DND-41 (cell line): ENCODE results near the gene WDR4.

Experiments used
- ATAC-seq: fragments of 200-7000 bp; cut with Tn5 transposase; 3 replicates; pipeline ENCODE4 v1.9.1; 2021; ENCODE audit warnings: low read depth; ENCODE audit not compliant: insufficient read depth
- DNase-seq: peaks from one replicate; pipeline ENCODE4 v3.0.0-alpha.2; 2020
- H2AFZ ChIP-seq: 2 replicates; pipeline ENCODE4 v1.6.0; 2012; ENCODE audit warnings: low read depth, low read length
- H3K27ac ChIP-seq: 2 replicates; pipeline ENCODE4 v1.5.1; 2012; ENCODE audit warnings: low read length, inconsistent platforms
- H3K27me3 ChIP-seq: fragments of 200-600 bp; sonication (generic); 2 replicates; pipeline ENCODE4 v1.6.0; 2012; ENCODE audit warnings: low read length, mild to moderate bottlenecking, inconsistent platforms; ENCODE audit not compliant: insufficient read depth, poor library complexity
- H3K36me3 ChIP-seq: 2 replicates; pipeline ENCODE4 v1.5.1; 2012; ENCODE audit warnings: low read length, inconsistent platforms; ENCODE audit not compliant: insufficient read depth
- H3K4me1 ChIP-seq: 2 replicates; pipeline ENCODE4 v1.5.1; 2012; ENCODE audit warnings: mild to moderate bottlenecking, low read length; ENCODE audit not compliant: insufficient read depth
- H3K4me2 ChIP-seq: 2 replicates; pipeline ENCODE4 v1.6.0; 2012; ENCODE audit warnings: mild to moderate bottlenecking, moderate library complexity, low read length, inconsistent platforms; ENCODE audit not compliant: insufficient read depth
- H3K4me3 ChIP-seq, 2 experiments: fragments of 200-600 bp in 1 of 2; shearing (Covaris generic) in 1 of 2; 2 replicates each; pipeline ENCODE4 v1.5.1; 2012 to 2016; ENCODE audit warnings: inconsistent platforms in 2 of 2, low read length in 2 of 2, mild to moderate bottlenecking in 2 of 2, low read depth in 1 of 2, moderate library complexity in 1 of 2
- H3K79me2 ChIP-seq: 2 replicates; pipeline ENCODE4 v1.6.0; 2012; ENCODE audit warnings: low read length, inconsistent platforms; ENCODE audit not compliant: insufficient read depth
- H3K9ac ChIP-seq: 2 replicates; pipeline ENCODE4 v1.6.0; 2012; ENCODE audit warnings: low read depth, mild to moderate bottlenecking, inconsistent platforms, low read length, moderate library complexity
- H3K9me3 ChIP-seq: 2 replicates; pipeline ENCODE4 v1.5.1; 2012; ENCODE audit warnings: low read length, moderate library complexity, mild to moderate bottlenecking, inconsistent platforms; ENCODE audit not compliant: insufficient read depth, severe bottlenecking
- H4K20me1 ChIP-seq: 2 replicates; pipeline ENCODE4 v1.6.0; 2012; ENCODE audit warnings: low read length; ENCODE audit not compliant: insufficient read depth
- CTCF ChIP-seq: IDR thresholded peaks from 2 replicates; pipeline ENCODE4 v1.5.1; 2012; ENCODE audit warnings: borderline replicate concordance, low read length, moderate library complexity, mild to moderate bottlenecking; ENCODE audit not compliant: poor library complexity, severe bottlenecking; ENCODE audit errors: extremely low read depth
- EZH2 ChIP-seq: IDR thresholded peaks from 3 replicates; pipeline ENCODE4 v1.6.1; 2012; ENCODE audit warnings: borderline replicate concordance, low read depth, mild to moderate bottlenecking, moderate library complexity, low read length, inconsistent platforms; ENCODE audit not compliant: severe bottlenecking

WDR4 gene

GRCh38 chr21:42859891-42860230, 19.5 kb downstream of the WDR4 start:
- H3K27me3 ChIP-seq, result no peaks in the 10 kb centered on the region
- no peak for TF ChIP-seq EZH2
- TF ChIP-seq CTCF, result no peak
- H3K27ac ChIP-seq, result no peak overlapping the region
- no peak overlapping the region for H2AFZ ChIP-seq
- H3K36me3 ChIP-seq, result peaks cover 93% of the 10 kb centered on the region
- H4K20me1 ChIP-seq, result peaks cover 79% of the 10 kb centered on the region
- ATAC-seq (no peak; the same call in 2 of the 3 replicates), DNase-seq (no peak)
- no peak overlapping the region for H3K4me2 ChIP-seq
- no peak overlapping the region for H3K9ac ChIP-seq
- no peaks in the 10 kb centered on the region for H3K4me1 ChIP-seq
- peaks cover 77% of the 10 kb centered on the region for H3K79me2 ChIP-seq
- H3K4me3 ChIP-seq, result no peak overlapping the region
- H3K9me3 ChIP-seq, result no peaks in the 10 kb centered on the region

GRCh38 chr21:42858957-42859890, 20.1 kb downstream of the WDR4 start:
- Histone ChIP-seq H3K4me3 (no peak overlapping the region), H3K4me2 (no peak overlapping the region), H3K36me3 (peaks cover 93% of the 10 kb centered on the region), H4K20me1 (peaks cover 76% of the 10 kb centered on the region), H3K9ac (no peak overlapping the region), H3K4me1 (no peaks in the 10 kb centered on the region), H3K27me3 (no peaks in the 10 kb centered on the region), H3K9me3 (no peaks in the 10 kb centered on the region), H3K27ac (no peak overlapping the region), H3K79me2 (peaks cover 71% of the 10 kb centered on the region), H2AFZ (no peak overlapping the region)
- DNase-seq (no peak), ATAC-seq (no peak)
- TF ChIP-seq EZH2 (no peak), CTCF (no peak)

- no peak overlapping the region for H3K4me2 ChIP-seq
- no peak for DNase-seq
- no peaks in the 10 kb centered on the region for H3K4me1 ChIP-seq
- H3K9me3 ChIP-seq, result no peaks in the 10 kb centered on the region
- no peak for ATAC-seq
- H4K20me1 ChIP-seq, result peaks cover 79% of the 10 kb centered on the region
- no peaks in the 10 kb centered on the region for H3K27me3 ChIP-seq
- no peak for TF ChIP-seq CTCF
- TF ChIP-seq EZH2, result no peak
- H3K4me3 ChIP-seq, result no peak overlapping the region
- no peak overlapping the region for H3K9ac ChIP-seq
- 0 out of 2 replicates have a peak overlapping the region, but pooled peaks have one; percentile 32 for H3K27ac ChIP-seq
- H3K79me2 ChIP-seq, result peaks cover 64% of the 10 kb centered on the region
- H2AFZ ChIP-seq, result no peak overlapping the region
- peaks cover 96% of the 10 kb centered on the region for H3K36me3 ChIP-seq
Measured at GRCh38 chr21:42858185-42858847, 21.0 kb downstream of the WDR4 start.
